HCT116 (cell line): ENCODE measurements around the gene EEF2. TPM values are rescaled to one million over a fixed set of nuclear protein-coding genes. Genes with fewer than 3 reads are reported as not detected.

Source experiments
- ATAC-seq: fragments of 200-7000 bp; cut with Tn5 transposase; 2 replicates; pipeline ENCODE4 v1.9.1; 2020; ENCODE audit warnings: mild to moderate bottlenecking, moderate library complexity
- BruUV-seq: library from RNA; stranded (reverse); fragments of 400-500 nt; replicated peaks from 2 replicates; lab custom pipeline; 2021; lab: Mats Ljungman, UMichigan
- CTCF ChIA-PET: fragments of 300-600 bp; sonication (Branson Sonifier 250); formaldehyde crosslinking; loops from one replicate; lab custom pipeline; 2021; ENCODE audit warnings: antibody characterized with exemption; lab: Charles Lee
- POLR2A ChIA-PET: fragments of 300-600, 350-600 bp; sonication (Branson Sonifier 250); formaldehyde crosslinking; loops from one replicate; lab custom pipeline; 2021; ENCODE audit warnings: antibody characterized with exemption; lab: Charles Lee
- RAD21 ChIA-PET, 2 experiments: fragments of 300-600 bp; sonication (Branson Sonifier 250); formaldehyde crosslinking; loops; one replicate each; lab custom pipeline; 2023; ENCODE audit warnings: low total read pairs in 2 of 2; ENCODE audit not compliant: uncharacterized antibody in 2 of 2, unreplicated experiment in 2 of 2, low non-redundant PET in 1 of 2; lab: Charles Lee
- DNase-seq: peaks from one replicate; pipeline ENCODE4 v3.0.0-alpha.2; 2010; ENCODE audit warnings: low read depth, low spot score
- H2AFZ ChIP-seq: fragments of 200-600 bp; shearing (Covaris generic), sonication (generic); 2 replicates; pipeline ENCODE4 v1.6.1; 2017; ENCODE audit warnings: low read depth, mixed run types, mixed read lengths, antibody characterized with exemption, low read length; ENCODE audit not compliant: poor library complexity, severe bottlenecking
- H3K27ac ChIP-seq: 2 replicates; pipeline ENCODE4 v1.5.1; 2012; ENCODE audit warnings: low read depth, low read length
- H3K27me3 ChIP-seq: fragments of 200-600 bp; sonication (generic); 2 replicates; pipeline ENCODE4 v1.6.1; 2016; ENCODE audit warnings: mixed run types, low read length, mixed read lengths; ENCODE audit not compliant: insufficient read depth
- H3K36me3 ChIP-seq, 2 experiments: fragments of 200-500 bp in 1 of 2; fragments of 200-600 bp in 1 of 2; sonication (Bioruptor generic) in 1 of 2; sonication (generic) in 1 of 2; 2 replicates each; pipeline versions ENCODE4 v1.5.1 to v1.6.1; 2014 to 2016; ENCODE audit warnings: low read length in 2 of 2, inconsistent platforms in 1 of 2, mixed read lengths in 1 of 2, mixed run types in 1 of 2; ENCODE audit not compliant: insufficient read depth in 2 of 2, control insufficient read depth in 1 of 2
- H3K4me1 ChIP-seq, 2 experiments: fragments of 200-600 bp in 1 of 2; sonication (generic) in 1 of 2; 2 replicates each; pipeline versions ENCODE4 v1.5.1 to v1.6.1; 2012 to 2017; ENCODE audit warnings: low read length in 2 of 2, inconsistent platforms in 1 of 2, mild to moderate bottlenecking in 1 of 2, mixed read lengths in 1 of 2, mixed run types in 1 of 2, moderate library complexity in 1 of 2; ENCODE audit not compliant: insufficient read depth in 2 of 2, control insufficient read depth in 1 of 2
- H3K4me2 ChIP-seq: fragments of 200-600 bp; sonication (generic); 2 replicates; pipeline ENCODE4 v1.6.1; 2017; ENCODE audit warnings: mixed run types, low read length, mixed read lengths
- H3K4me3 ChIP-seq, 2 experiments: fragments of 200-600 bp in 1 of 2; sonication (generic) in 1 of 2; replicated peaks in 1 of 2; 2 replicates each; pipeline ENCODE4 v1.5.1; 2011 to 2016; ENCODE audit warnings: low read length in 2 of 2, control low read depth in 1 of 2, low read depth in 1 of 2, mild to moderate bottlenecking in 1 of 2, mixed read lengths in 1 of 2, mixed run types in 1 of 2
- H3K79me2 ChIP-seq: fragments of 200-600 bp; sonication (generic); 2 replicates; pipeline ENCODE4 v1.6.1; 2017; ENCODE audit warnings: mild to moderate bottlenecking, mixed run types, low read length, moderate library complexity, mixed read lengths; ENCODE audit not compliant: insufficient read depth
- H3K9ac ChIP-seq: fragments of 200-600 bp; sonication (generic); 2 replicates; pipeline ENCODE4 v1.6.1; 2016; ENCODE audit warnings: low read length, mixed read lengths
- H3K9me2 ChIP-seq: fragments of 200-600 bp; sonication (generic), shearing (Covaris generic); 2 replicates; pipeline ENCODE4 v1.6.1; 2017; ENCODE audit warnings: mixed run types, mild to moderate bottlenecking, moderate library complexity; ENCODE audit not compliant: insufficient read depth
- H3K9me3 ChIP-seq, 2 experiments: fragments of 200-500 bp in 1 of 2; fragments of 200-600 bp in 1 of 2; sonication (Bioruptor generic) in 1 of 2; sonication (generic) in 1 of 2; 2 replicates each; pipeline ENCODE4 v1.6.1; 2014 to 2017; ENCODE audit warnings: low read length in 2 of 2, mixed read lengths in 2 of 2, inconsistent platforms in 1 of 2, low read depth in 1 of 2, mild to moderate bottlenecking in 1 of 2, mixed run types in 1 of 2, moderate library complexity in 1 of 2; ENCODE audit not compliant: control insufficient read depth in 1 of 2, insufficient read depth in 1 of 2
- H4K20me1 ChIP-seq: fragments of 200-600 bp; sonication (generic), shearing (Covaris generic); 2 replicates; pipeline ENCODE4 v1.6.1; 2017; ENCODE audit warnings: mixed run types, mild to moderate bottlenecking, moderate library complexity; ENCODE audit not compliant: insufficient read depth
- ATF3 ChIP-seq: IDR thresholded peaks from 2 replicates; pipeline ENCODE4 v1.6.1; 2012
- CEBPB ChIP-seq: IDR thresholded peaks from 2 replicates; pipeline ENCODE4 v1.6.1; 2012; ENCODE audit warnings: low read depth
- EGR1 ChIP-seq: IDR thresholded peaks from 2 replicates; pipeline ENCODE4 v1.6.1; 2012; ENCODE audit warnings: low read depth
- ELF1 ChIP-seq: IDR thresholded peaks from 2 replicates; pipeline ENCODE4 v1.6.1; 2012; ENCODE audit warnings: low read depth, borderline replicate concordance
- EZH2 ChIP-seq: fragments of 200-600 bp; sonication (generic); IDR thresholded peaks from 2 replicates; pipeline ENCODE4 v1.6.1; 2017; ENCODE audit warnings: antibody characterized with exemption, mixed run types
- EZH2phosphoT487 ChIP-seq: fragments of 200-600 bp; IDR thresholded peaks from 2 replicates; pipeline ENCODE4 v1.6.1; 2018; ENCODE audit warnings: antibody characterized with exemption, borderline replicate concordance
- FOSL1 ChIP-seq: IDR thresholded peaks from 2 replicates; pipeline ENCODE4 v1.6.1; 2012; ENCODE audit warnings: low read depth
- POLR2A ChIP-seq: IDR thresholded peaks from 2 replicates; pipeline ENCODE4 v1.7.0; 2011; ENCODE audit warnings: borderline replicate concordance; ENCODE audit not compliant: insufficient read depth, insufficient read length; ENCODE audit errors: extremely low read depth
- POLR2AphosphoS5 ChIP-seq: IDR thresholded peaks from 2 replicates; pipeline ENCODE4 v1.6.1; 2011; ENCODE audit warnings: mild to moderate bottlenecking, low read depth, low read length, moderate library complexity
- SIN3A ChIP-seq: IDR thresholded peaks from 2 replicates; pipeline ENCODE4 v1.6.1; 2012; ENCODE audit warnings: low read depth
- SP1 ChIP-seq: IDR thresholded peaks from 2 replicates; pipeline ENCODE4 v1.6.1; 2012; ENCODE audit warnings: low read depth
- SRF ChIP-seq: IDR thresholded peaks from 2 replicates; pipeline ENCODE4 v1.6.1; 2012; ENCODE audit warnings: low read depth
- TCF7L2 ChIP-seq: IDR thresholded peaks from 2 replicates; pipeline ENCODE4 v1.7.0; 2011; ENCODE audit warnings: borderline replicate concordance, inconsistent platforms; ENCODE audit not compliant: insufficient read depth, insufficient read length; ENCODE audit errors: extremely low read depth
- YY1 ChIP-seq: IDR thresholded peaks from 2 replicates; pipeline ENCODE4 v1.6.1; 2011; ENCODE audit warnings: low read length, low read depth, moderate library complexity, mild to moderate bottlenecking; ENCODE audit not compliant: insufficient replicate concordance; ENCODE audit errors: extremely low read depth
- ZBTB33 ChIP-seq: IDR thresholded peaks from 2 replicates; pipeline ENCODE4 v1.6.1; 2011; ENCODE audit warnings: mild to moderate bottlenecking, low read length, moderate library complexity; ENCODE audit not compliant: insufficient replicate concordance; ENCODE audit errors: extremely low read depth
- ZFX ChIP-seq: fragments of 450-650 bp; IDR thresholded peaks from 2 replicates; pipeline ENCODE4 v1.6.1; 2017
- ZNF274 ChIP-seq: fragments of 200-500 bp; sonication (Bioruptor generic); IDR thresholded peaks from 2 replicates; pipeline ENCODE4 v1.6.1; 2014; ENCODE audit warnings: mild to moderate bottlenecking, low read depth, low read length, inconsistent platforms
- intact Hi-C: fragments of 100-400 bp; cut with micrococcal nuclease; formaldehyde crosslinking; loops from 2 replicates; pipeline ENCODE4 v1.10.0; 2022
- total RNA-seq: library from RNA; stranded (reverse); gene quantifications from one replicate; pipeline ENCODE4 v1.2.1, GENCODE V29; 2021; ENCODE audit not compliant: unreplicated experiment
- TF ChIP-seq, protein P1 (sequence below), 3 experiments: fragments of 200-600 bp in 1 of 3; sonication (generic) in 1 of 3; IDR thresholded peaks in 2 of 3; conservative IDR thresholded peaks in 1 of 3; 2 replicates each; pipeline ENCODE4 v1.5.1; 2012 to 2017; ENCODE audit warnings: low read depth in 2 of 3, low read length in 2 of 3, antibody characterized with exemption in 1 of 3, borderline replicate concordance in 1 of 3, control low read depth in 1 of 3, mild to moderate bottlenecking in 1 of 3, mixed read lengths in 1 of 3, mixed run types in 1 of 3, moderate library complexity in 1 of 3; ENCODE audit not compliant: insufficient read depth in 1 of 3

Gene EEF2
- total RNA-seq, 1 experiment from 2014 or later = 3,796 TPM

GRCh38 chr19:4025317-4025716 lies 40.1 kb upstream of the EEF2 start (continued):
- no peak for TF ChIP-seq POLR2AphosphoS5
- TF ChIP-seq CEBPB = no peak
- TF ChIP-seq ZBTB33 = no peak
- no peak for TF ChIP-seq FOSL1

DNA sequence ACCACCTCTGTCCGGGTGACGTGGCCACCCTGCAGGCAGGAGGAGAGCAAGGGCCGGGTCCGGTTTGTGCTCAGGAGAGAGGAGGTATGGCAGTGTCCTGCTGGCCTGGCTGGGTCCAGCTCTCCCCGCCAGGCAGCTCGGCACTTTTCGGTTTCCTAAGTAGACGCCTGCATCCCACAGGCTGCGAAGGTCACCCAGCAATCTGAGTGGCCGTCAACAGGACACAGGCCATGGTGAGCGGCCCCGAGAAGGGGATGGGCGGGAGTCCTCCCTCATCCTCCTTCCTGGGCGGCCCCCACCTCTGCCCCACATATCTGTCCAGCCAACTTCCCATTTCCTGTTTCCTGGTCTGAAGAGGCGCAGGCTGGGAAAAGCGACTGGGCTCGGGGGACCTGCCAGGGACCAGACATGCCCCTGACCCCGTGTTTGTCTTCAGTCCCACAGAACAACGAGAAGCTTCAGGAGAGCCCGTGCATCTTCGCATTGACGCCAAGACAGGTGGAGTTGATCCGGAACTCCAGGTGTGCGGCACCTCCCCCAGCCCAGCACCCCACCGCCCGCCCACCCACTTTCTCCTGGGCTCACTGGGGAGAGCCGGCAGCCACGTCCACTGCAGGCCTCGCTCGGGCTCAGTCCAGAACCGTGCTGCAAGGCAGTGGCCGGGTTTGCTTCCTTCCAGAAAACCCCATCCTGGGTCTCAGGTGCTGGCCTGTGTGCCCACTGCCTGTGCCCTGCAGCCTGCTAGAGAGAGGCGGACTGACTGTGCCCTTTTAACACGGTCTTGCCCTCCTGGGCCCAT lies 38.5 kb upstream of the EEF2 start:
- BruUV-seq = no TSS peak
- ATAC-seq (no peak), DNase-seq (no peak)
- ChIA-PET CTCF (no interaction called here), POLR2A (no interaction called here), RAD21 (no interaction called here)
- H3K27me3 ChIP-seq = no peaks in the 10 kb centered on the region
- H3K27ac ChIP-seq = no peak overlapping the region
- no peak overlapping the region for H2AFZ ChIP-seq
- H3K9me2 ChIP-seq = no peaks in the 10 kb centered on the region
- no peaks in the 10 kb centered on the region for H3K9me3 ChIP-seq
- H3K36me3 ChIP-seq = peaks cover 0 to 4% of the 10 kb centered on the region in 2 experiments; a peak in 2 of 4 replicates
- no peak overlapping the region for H3K4me2 ChIP-seq
- intact Hi-C loops = no loop called here
- H4K20me1 ChIP-seq = no peaks in the 10 kb centered on the region
- H3K9ac ChIP-seq = no peak overlapping the region
- peaks cover 37% of the 10 kb centered on the region for H3K79me2 ChIP-seq
- no peak overlapping the region for H3K4me3 ChIP-seq
- no peaks in the 10 kb centered on the region for H3K4me1 ChIP-seq
- TF ChIP-seq POLR2A (no peak), ELF1 (no peak), YY1 (no peak), ATF3 (no peak), SP1 (no peak), SIN3A (no peak), ZBTB33 (no peak), ZFX (no peak), ZNF274 (no peak), EZH2phosphoT487 (no peak), FOSL1 (no peak), SRF (no peak), EZH2 (no peak), TCF7L2 (no peak), EGR1 (no peak)
- TF ChIP-seq, protein P1, sequence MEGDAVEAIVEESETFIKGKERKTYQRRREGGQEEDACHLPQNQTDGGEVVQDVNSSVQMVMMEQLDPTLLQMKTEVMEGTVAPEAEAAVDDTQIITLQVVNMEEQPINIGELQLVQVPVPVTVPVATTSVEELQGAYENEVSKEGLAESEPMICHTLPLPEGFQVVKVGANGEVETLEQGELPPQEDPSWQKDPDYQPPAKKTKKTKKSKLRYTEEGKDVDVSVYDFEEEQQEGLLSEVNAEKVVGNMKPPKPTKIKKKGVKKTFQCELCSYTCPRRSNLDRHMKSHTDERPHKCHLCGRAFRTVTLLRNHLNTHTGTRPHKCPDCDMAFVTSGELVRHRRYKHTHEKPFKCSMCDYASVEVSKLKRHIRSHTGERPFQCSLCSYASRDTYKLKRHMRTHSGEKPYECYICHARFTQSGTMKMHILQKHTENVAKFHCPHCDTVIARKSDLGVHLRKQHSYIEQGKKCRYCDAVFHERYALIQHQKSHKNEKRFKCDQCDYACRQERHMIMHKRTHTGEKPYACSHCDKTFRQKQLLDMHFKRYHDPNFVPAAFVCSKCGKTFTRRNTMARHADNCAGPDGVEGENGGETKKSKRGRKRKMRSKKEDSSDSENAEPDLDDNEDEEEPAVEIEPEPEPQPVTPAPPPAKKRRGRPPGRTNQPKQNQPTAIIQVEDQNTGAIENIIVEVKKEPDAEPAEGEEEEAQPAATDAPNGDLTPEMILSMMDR (IDR thresholded peaks at IDR 0.05 in 2 of 3, conservative IDR thresholded peaks at IDR 0.05 in 1 of 3; ENCODE audit: borderline replicate concordance in 1 of 3, insufficient read depth in 1 of 3, low read depth in 2 of 3, low read length in 2 of 3) = no peak
